RPMI8226 (cell line): ENCODE results near the gene SPATS2.

Experiments used
- DNase-seq: peaks from one replicate; pipeline ENCODE4 v3.0.0-alpha.2; 2015

The SPATS2 gene

DNA sequence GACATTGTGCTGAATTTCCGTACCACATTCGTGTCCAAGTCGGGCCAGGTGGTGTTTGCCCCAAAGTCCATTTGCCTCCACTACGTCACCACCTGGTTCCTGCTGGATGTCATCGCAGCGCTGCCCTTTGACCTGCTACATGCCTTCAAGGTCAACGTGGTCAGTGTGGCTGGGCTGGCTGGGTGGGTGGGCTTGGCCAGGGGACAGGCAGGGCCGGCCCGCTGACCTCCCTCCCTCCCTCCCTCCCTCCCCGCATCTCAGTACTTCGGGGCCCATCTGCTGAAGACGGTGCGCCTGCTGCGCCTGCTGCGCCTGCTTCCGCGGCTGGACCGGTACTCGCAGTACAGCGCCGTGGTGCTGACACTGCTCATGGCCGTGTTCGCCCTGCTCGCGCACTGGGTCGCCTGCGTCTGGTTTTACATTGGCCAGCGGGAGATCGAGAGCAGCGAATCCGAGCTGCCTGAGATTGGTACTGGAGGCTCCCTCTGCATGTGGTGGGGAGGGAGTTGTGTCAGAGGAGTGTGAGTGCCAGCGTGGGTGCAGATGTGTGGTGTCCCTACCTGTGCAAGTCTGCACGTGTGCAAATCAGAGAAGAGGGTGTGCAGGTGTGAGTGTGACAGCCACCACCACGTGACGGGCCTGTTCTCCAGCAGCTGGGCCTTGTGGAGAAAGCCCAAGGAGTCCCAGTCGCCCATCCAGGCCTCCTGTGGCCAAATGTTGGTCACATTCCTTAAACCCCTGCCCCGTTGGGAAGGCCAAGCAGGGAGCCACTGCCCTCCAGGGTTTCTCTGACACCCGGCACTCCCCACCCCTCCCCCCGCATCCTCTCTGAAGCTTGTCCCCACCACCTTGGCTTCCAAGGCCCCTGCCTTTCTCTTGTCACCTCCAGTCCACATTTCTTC, 176.9 kb downstream of the SPATS2 start:
- no peak for DNase-seq

DNA sequence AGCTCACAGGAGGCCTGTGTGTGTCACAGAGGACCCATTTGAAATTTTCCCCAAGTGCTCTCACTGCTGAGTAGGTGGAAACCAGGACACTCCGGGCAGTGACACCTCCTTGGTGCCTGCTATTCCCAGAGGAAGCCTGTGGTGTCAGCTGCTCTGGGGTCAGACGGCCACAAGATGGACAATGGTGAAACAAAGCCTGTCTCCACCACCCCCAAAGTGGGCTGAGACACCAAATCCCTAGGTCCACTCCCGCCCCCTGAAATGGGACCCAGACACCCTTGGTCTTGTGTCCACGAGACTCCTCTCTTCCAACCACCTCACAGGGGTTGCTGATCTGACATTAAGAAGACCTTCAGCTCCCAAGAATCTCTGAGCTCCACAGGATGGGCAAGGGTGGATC, 178.6 kb downstream of the SPATS2 start:
- no peak for DNase-seq

DNA sequence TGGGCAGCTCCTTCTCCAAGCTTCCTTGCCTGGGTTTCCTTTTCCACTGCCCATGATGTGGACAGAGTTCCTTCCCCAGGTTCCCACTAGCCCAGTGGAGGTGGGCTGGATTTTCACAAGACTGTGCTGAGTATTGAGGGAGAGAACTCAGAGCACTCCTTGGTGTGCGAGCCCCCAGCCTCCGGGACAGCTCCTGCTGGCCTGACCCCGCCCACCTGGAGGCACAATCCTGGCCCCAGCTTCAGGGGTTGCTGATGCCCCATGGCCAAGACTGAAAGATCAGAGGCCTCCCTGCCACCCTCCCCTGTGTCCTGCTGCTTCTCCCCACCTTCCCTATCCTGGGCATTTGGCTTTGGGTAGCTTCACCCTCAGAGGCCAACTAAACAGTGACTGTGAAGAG, 179.2 kb downstream of the SPATS2 start:
- no peak for DNase-seq

DNA sequence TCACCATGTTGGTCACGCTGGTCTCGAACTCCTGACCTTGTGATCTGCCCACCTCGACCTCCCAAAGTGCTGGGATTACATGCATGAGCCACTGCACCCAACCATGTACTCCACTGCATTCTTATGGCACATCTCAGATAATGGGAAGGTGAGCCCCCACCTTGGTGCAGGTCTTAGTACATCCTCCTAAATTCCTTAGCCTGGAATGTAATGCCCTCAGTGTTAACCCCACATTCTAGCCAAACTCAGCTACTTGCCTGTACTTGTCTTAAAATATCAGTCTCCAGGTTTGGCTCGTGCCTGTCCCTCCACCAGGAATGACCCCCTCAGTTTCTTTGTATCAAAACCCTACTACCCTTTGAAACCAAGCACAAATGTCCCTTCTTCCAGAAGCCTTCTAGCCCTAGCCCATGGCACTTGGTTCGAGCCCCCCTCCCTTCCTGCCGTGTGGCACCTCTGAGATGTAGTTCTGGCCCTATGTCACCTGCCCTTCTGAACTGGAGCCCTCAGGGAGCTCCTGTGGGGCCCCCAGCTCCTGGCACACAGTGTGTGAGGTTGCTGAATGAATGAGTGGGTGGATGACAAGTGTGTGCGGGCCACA, 179.9 kb downstream of the SPATS2 start:
- no peak for DNase-seq

DNA sequence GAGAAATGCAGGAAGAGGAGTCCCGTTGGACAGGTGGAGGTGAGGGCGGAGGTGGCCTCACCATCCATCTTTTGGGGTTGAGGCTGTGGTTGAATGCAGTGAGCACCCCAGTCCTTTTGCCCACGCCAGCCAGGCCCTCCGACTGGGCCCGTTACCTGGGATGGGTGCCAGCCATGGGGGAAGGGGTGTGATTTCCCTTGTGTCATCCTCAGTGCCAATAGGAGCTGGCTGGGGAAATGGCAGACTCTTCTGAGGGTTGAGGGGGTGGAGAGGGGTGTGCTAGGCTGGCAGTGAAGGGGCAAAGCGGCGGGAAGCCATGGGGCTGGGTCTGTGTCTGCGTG, 181.2 kb downstream of the SPATS2 start:
- no peak for DNase-seq

DNA sequence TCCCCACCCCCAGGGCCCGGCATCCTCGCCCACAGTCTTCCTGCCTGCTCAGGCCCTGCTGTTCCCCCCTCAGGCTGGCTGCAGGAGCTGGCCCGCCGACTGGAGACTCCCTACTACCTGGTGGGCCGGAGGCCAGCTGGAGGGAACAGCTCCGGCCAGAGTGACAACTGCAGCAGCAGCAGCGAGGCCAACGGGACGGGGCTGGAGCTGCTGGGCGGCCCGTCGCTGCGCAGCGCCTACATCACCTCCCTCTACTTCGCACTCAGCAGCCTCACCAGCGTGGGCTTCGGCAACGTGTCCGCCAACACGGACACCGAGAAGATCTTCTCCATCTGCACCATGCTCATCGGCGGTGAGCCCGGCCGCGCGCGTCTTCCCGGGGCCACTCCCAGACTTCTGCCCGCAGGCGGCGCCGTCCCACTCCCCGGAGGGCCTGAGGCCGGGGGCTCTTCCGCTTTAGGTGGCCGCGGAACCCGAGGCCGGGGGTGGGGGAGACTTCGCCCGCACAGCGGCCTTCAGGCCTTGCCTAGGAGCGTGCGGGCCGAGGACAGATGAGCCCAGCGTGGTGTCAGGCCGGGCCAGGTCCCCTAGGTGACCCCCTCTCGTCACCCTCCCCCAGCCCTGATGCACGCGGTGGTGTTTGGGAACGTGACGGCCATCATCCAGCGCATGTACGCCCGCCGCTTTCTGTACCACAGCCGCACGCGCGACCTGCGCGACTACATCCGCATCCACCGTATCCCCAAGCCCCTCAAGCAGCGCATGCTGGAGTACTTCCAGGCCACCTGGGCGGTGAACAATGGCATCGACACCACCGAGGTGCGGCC, 181.8 kb downstream of the SPATS2 start:
- peak; percentile 53 for DNase-seq

DNA sequence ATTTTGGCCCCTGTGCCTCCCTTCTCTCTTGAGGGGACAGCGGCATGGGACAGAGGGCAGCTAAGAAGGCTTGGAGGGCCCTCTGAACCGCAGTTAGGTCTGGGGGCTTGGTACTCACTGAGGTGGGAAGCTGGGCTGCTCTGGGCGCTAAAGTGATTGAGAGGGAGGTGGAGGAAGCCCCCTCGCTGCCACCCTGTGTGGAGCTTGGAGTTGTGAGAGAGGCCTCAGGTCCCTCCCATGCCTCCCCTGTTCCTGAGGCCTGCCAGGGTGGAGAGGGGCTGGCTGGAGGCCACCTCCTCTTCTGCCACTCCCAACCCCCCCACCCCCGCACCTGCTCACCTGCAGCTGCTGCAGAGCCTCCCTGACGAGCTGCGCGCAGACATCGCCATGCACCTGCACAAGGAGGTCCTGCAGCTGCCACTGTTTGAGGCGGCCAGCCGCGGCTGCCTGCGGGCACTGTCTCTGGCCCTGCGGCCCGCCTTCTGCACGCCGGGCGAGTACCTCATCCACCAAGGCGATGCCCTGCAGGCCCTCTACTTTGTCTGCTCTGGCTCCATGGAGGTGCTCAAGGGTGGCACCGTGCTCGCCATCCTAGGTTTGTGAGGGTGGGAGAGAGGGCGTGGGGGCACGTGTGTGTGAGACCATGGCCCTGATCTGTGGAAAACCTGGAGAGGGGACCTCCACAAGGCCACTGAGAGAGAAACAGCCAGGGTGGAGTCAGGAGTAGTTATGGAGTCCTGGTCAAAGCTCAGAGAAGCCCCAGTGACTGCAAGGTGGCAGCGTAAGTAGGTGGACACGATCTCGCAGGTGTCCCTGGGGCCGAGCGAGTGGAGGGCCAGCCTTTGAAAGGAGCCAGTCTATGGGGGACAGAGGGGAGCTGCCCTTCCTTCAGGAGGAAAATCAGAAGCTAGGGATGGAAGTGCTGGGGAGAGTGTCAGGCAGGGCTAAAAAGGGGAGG, 182.8 kb downstream of the SPATS2 start:
- DNase-seq = peak; percentile 91

DNA sequence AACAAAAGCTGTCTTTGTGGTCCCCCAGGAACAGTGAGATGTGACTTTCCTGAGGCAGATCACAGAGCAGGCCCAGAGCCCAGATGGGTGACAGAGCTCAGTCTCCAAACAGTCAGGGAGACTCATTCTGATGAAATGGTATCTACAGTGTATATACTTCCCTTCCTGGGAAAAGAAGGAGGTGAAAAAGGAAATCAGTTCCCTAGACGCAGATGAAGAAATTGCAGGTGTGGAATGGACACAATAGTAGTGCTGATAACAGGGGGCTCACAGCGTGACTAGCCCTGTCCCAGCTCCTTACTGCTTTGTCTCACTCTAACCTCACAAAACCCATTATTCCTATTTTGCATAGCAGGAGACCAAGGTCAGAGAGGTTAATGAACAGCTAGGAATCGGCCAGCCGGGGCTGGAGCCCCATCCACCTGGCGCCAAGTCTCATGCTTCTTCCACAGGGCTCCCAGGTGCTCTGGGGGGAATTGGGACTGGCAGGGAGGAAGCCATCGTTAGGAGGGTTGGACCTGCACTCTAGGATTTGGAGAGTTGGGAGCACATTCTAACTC, 183.5 kb downstream of the SPATS2 start:
- DNase-seq = no peak

DNA sequence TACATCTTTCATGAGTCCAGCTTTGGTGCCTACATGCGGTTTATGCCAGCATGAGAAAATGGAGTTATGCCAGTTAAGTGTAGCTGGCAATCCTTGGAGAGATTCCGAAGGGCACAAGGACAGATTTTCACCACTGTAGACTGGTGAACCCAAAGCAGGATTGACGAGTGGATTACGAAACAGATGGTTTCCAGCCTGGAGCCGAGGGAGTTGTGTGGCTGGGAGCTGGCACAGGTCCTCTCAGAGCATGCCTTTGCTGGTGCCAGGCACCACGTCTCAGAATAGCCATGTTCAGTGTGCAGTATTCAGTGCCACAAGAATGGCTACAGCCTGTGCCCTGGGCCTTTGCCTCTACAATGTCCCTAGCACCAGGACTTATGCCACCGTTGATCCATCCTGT, 184.8 kb downstream of the SPATS2 start:
- no peak for DNase-seq

DNA sequence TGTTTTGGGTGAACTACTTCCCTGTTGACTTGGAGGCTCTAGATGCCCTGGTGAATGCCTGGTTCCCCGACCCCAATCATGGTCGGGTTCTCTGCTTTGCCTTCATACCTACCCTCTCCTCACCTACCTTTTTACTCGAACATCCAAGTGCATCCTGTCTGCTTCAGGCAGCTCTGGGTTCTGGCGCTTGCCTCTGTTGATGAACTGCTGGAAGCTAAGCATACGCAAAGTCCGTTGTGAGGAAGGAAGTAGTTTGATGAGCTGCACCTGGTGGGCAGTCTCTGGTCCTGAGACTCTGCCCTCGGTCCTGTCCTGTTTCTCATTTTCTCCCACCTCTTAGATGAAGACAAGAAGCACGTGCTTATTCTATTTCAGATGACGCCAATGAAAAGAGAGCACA, 185.2 kb downstream of the SPATS2 start:
- no peak for DNase-seq

DNA sequence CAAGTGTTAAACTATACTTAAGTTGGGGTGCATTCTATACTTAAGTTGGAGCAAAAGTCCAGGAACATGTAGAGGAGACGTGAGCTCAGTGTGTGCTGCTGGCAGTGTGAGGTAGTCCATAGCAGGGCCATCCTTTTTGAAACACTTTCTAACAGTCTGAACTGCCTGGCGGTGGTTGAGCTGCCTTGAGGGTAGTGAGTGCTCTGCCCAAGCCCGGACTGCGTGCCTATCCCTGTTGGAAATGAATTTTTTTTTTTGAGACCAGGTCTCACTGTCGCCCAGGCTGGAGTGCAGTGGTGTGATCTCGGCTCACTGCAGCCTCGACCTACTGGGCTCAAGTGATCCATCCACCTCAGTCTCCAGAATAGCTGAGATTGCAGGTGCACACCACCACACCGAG, 185.6 kb downstream of the SPATS2 start:
- DNase-seq = no peak

DNA sequence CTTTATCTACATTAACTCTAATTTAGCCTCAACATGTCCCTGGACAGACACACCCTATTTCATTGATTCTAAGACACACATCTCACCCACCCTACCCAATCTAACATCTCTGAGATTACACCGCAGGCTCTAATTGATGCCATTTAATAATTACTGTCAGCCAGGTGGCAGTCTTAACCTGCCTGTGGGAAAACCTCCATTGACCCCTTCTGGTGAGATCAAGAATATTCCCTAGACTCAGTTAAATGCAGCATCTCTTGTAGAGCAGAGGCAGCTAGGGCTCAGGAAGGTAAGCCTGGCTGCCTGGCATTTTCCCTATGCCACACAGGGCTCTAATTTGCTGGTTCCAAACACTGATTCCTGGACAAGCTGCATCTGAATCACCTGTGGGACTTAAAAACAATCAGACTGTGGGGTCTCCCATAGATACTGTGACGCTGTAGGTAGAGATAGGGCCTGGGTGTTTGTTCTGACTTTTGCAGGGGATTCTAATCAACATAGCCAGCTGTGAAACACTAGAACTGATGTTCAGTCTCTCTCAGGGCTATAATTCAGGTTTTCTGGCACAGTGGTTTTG, 186.3 kb downstream of the SPATS2 start:
- peak; percentile 77 for DNase-seq

DNA sequence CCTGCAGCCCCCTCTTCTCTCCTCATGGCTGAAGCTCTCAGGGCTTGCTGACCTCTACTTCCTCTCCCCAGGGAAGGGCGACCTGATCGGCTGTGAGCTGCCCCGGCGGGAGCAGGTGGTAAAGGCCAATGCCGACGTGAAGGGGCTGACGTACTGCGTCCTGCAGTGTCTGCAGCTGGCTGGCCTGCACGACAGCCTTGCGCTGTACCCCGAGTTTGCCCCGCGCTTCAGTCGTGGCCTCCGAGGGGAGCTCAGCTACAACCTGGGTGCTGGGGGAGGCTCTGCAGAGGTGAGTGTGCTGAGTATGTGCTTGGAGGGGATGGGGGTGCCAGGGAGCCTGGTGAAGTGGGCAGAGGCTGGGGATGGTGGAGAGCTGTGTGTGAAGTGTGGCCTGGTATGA, 187.0 kb downstream of the SPATS2 start:
- no peak for DNase-seq

DNA sequence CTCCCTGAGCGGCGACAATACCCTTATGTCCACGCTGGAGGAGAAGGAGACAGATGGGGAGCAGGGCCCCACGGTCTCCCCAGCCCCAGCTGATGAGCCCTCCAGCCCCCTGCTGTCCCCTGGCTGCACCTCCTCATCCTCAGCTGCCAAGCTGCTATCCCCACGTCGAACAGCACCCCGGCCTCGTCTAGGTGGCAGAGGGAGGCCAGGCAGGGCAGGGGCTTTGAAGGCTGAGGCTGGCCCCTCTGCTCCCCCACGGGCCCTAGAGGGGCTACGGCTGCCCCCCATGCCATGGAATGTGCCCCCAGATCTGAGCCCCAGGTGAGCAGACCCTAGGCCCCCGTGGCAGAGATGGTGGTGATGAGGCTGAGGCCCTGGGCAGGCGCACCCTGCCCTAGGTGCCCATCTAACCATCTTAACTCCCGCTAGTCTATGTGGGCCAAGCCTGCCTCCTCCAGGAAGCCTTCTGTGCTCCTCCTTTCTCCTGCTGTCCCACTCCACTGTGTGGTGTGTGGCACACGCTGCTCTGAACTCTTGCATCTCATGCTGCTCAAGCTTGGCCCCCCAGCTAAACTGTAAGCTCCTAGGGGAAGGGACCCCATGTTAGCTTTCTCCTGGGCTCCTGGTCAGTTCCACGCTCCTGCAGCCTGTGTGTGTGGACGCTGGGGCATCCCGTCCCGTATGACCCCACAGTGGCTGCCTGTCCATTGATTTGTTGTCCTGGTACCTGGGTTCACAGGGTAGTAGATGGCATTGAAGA, 188.5 kb downstream of the SPATS2 start:
- no peak for DNase-seq

DNA sequence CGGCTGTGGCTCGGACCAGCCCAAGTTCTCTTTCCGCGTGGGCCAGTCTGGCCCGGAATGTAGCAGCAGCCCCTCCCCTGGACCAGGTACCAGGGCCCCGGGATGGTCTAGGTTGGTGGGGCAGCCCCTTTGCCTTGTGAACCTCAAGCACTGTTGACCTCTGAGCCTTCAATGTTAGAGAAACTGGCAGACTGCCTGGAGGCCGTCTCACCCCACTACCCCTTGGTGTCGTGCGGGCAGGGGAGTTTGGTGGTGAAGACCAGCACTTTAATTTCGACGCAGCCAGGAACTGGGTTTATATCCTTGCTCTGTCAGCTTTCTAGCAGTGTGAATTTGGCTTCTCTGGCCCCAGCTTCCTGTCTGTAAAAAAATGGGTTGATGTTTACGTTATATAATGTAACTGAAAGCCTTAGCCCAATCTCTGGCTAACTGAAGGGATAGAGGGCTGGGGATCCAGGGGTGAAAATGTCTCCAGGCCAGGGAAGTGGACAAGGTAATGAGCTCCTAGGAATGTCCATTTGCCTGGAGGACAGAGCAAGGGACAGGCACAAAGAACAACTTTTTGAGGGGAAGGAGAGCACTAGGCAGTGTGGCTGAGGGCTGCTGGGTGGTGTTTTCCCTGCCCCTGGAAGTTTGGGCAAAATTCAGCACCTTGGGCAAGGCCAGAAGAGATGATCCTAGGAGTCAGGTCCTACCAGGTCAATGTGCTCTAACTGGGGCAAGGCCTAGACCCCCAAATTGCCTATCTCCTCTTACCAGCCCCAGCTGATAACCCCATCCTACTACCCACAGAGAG, 189.3 kb downstream of the SPATS2 start:
- no peak for DNase-seq

DNA sequence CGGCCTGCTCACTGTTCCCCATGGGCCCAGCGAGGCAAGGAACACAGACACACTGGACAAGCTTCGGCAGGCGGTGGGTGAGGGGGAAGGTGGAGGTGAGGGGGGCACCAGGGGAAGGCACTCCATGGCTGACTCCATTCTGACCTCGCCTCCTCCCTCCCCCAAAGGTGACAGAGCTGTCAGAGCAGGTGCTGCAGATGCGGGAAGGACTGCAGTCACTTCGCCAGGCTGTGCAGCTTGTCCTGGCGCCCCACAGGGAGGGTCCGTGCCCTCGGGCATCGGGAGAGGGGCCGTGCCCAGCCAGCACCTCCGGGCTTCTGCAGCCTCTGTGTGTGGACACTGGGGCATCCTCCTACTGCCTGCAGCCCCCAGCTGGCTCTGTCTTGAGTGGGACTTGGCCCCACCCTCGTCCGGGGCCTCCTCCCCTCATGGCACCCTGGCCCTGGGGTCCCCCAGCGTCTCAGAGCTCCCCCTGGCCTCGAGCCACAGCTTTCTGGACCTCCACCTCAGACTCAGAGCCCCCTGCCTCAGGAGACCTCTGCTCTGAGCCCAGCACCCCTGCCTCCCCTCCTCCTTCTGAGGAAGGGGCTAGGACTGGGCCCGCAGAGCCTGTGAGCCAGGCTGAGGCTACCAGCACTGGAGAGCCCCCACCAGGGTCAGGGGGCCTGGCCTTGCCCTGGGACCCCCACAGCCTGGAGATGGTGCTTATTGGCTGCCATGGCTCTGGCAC, 190.1 kb downstream of the SPATS2 start:
- no peak for DNase-seq

DNA sequence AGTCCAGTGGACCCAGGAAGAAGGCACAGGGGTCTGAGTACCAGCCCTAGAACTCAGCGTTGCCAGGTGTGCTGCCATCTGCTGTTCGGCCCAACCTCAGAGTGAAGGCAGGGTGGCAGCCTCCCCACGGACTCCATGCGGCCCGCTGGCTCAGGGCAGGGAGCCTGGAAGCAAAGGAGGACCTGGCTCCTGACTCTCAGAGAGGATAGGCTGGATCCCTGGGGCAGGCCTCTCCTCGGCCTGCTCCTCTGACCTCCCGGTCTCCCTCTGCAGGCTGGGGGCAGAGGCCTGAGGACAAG, 190.6 kb downstream of the SPATS2 start:
- DNase-seq = no peak

DNA sequence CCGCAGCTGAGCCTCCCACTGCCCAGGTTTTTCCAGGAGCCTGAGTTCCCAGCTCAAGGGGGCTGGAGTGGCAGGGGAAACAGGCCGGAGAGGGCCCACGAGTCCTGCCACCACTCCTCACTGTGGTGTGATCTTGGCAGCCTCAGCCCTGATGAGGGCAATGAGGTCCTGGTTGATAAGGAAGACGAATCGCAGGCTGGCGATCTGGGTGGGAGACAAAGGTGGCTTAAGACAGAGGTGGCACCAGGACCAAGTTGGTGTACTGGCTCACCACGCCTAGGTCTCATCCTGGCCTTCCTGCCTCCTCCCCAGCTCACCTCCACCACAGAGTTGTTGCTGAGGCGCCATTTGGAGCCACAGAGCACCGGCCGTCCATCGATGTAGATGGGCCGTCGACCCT, 191.3 kb downstream of the SPATS2 start:
- DNase-seq = no peak

DNA sequence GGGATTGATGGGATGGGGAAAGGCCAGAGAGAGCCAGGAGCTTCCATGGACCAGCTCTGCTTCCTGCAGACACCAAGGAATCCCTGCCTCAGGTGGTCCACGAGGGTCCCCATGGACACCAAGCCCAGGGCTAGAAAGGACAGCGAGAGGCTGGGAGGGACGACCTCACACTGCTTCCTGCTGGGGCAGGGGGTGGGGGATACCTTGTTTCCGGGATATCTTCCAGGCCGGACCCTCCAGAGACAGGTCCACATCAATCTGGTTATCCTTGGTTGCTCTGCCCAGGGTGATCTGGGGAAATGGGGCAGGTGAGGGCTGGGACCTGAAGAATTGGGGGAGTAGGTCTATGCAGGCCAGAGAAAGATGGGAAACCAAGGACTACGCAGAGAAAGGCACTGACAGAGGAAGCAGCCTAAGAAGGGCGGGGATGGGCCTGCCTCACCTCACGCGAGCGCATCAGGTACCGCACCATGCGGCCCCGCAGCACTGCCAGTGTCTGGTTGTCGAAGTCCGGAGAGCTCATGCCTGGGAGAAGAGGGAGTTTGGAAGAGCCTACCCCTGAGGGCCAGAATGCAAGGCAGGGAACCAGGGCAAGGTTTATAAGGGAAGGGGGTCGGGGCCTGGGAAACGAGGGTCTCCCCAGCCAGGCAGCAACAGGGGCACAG, 191.9 kb downstream of the SPATS2 start:
- DNase-seq = no peak
